K562 (cell line): Measurements from ENCODE around the gene MGA. TPM values are rescaled to one million over a fixed set of nuclear protein-coding genes. Genes with fewer than 3 reads are reported as not detected.
A peak's percentile ranks its signal among the peaks of the same experiment; 100 is the strongest.

Experiments used
- CBFA2T3 ChIP-seq: fragments of 450-650 bp; IDR thresholded peaks from 2 replicates; pipeline ENCODE4 v1.6.1; 2017
- HNRNPL ChIP-seq: fragments of 200-400 bp; formaldehyde crosslinking; IDR thresholded peaks from 2 replicates; pipeline ENCODE4 v1.6.1; 2017; ENCODE audit warnings: low read depth, mild to moderate bottlenecking, low read length
- KAT7 ChIP-seq: sonication (generic); formaldehyde crosslinking; IDR thresholded peaks from 2 replicates; pipeline ENCODE4 v1.8.0; 2022; ENCODE audit warnings: missing genetic modification reagents, mild to moderate bottlenecking, borderline replicate concordance
- MTA3 ChIP-seq: fragments of 450-650 bp; formaldehyde crosslinking; IDR thresholded peaks from 2 replicates; pipeline ENCODE4 v1.6.1; 2017; ENCODE audit warnings: mild to moderate bottlenecking, borderline replicate concordance
- MTF1 ChIP-seq: fragments of 250-450 bp; sonication (Bioruptor Pico); IDR thresholded peaks from 2 replicates; pipeline ENCODE4 v1.9.0; 2021; ENCODE audit warnings: moderate library complexity, mild to moderate bottlenecking, inconsistent platforms, borderline replicate concordance
- NFATC3 ChIP-seq: fragments of 450-650 bp; IDR thresholded peaks from 2 replicates; pipeline ENCODE4 v1.6.1; 2017; ENCODE audit warnings: mild to moderate bottlenecking
- POLR2A ChIP-seq: fragments of 450-650 bp; conservative IDR thresholded peaks from 2 replicates; pipeline ENCODE4 v1.6.1; 2016
- RAD51 ChIP-seq: fragments of 450-650 bp; IDR thresholded peaks from 2 replicates; pipeline ENCODE4 v1.7.1; 2016; ENCODE audit warnings: low read depth, mild to moderate bottlenecking, borderline replicate concordance
- RNF219 ChIP-seq: fragments of 250-450 bp; sonication (Bioruptor Pico); IDR thresholded peaks from 2 replicates; pipeline ENCODE4 v1.5.0; 2022; ENCODE audit warnings: mild to moderate bottlenecking
- SMARCE1 ChIP-seq: fragments of 450-650 bp; IDR thresholded peaks from 2 replicates; pipeline ENCODE4 v1.7.1; 2016; ENCODE audit warnings: mild to moderate bottlenecking
- SP1 ChIP-seq: sonication (generic); formaldehyde crosslinking; IDR thresholded peaks from 2 replicates; pipeline ENCODE4 v1.8.1; 2022; ENCODE audit warnings: mild to moderate bottlenecking, missing genetic modification reagents
- SRF ChIP-seq, 2 experiments: fragments of 250-450, 450-650 bp in 1 of 2; sonication (Bioruptor Pico) in 1 of 2; sonication (generic) in 1 of 2; formaldehyde crosslinking; IDR thresholded peaks; 2 replicates each; pipeline versions ENCODE4 v1.5.0 to v1.5.1; 2020 to 2022; ENCODE audit warnings: mild to moderate bottlenecking in 1 of 2, missing genetic modification reagents in 1 of 2
- STAT6 ChIP-seq: sonication (generic); formaldehyde crosslinking; IDR thresholded peaks from 2 replicates; pipeline ENCODE4 v1.8.1; 2023; ENCODE audit warnings: mild to moderate bottlenecking, missing genetic modification reagents
- TBP ChIP-seq: optimal IDR thresholded peaks from 2 replicates; pipeline ENCODE3; 2011; ENCODE audit warnings: low read depth, low read length, improper control_type of control experiment
- TGIF2 ChIP-seq: sonication (generic); formaldehyde crosslinking; IDR thresholded peaks from 2 replicates; pipeline ENCODE4 v1.8.1; 2022; ENCODE audit warnings: mild to moderate bottlenecking, missing genetic modification reagents, moderate library complexity
- polyA plus RNA-seq, 8 experiments: library from polyadenylated mRNA; depleted of rRNA in 4 of 8; stranded (reverse) in 5 of 8; unstranded in 3 of 8; fragments of >200 nt; fragmentation: Nextera tagmentation in 2 of 8; fragmentation: Illumina TruSeq in 1 of 8; extraction: Ambion mirVana in 2 of 8; extraction: Trizol in 1 of 8; gene quantifications; 2 replicates each; pipeline versions ENCODE4 v1.2.1 to v1.2.3, GENCODE V29; 2011 to 2014; ENCODE audit warnings: inconsistent platforms in 1 of 8, missing spikeins in 1 of 8
- total RNA-seq, 7 experiments: library from RNA; depleted of rRNA in 6 of 7; stranded (reverse); fragments of >200 nt in 6 of 7; fragmentation: Illumina TruSeq in 2 of 7; extraction: Trizol in 2 of 7; gene quantifications; 2 replicates each; pipeline versions ENCODE4 v1.2.1 to v1.2.3, GENCODE V29; 2011 to 2021; ENCODE audit warnings: low replicate concordance in 1 of 7
- TF ChIP-seq, protein P1 (sequence below): fragments of 450-650 bp; formaldehyde crosslinking; IDR thresholded peaks from 2 replicates; pipeline ENCODE4 v1.4.0; 2020; ENCODE audit warnings: mild to moderate bottlenecking, moderate library complexity
- TF ChIP-seq, protein P2 (sequence below): sonication (generic); formaldehyde crosslinking; IDR thresholded peaks from 2 replicates; pipeline ENCODE4 v1.8.1; 2023; ENCODE audit warnings: missing genetic modification reagents, mild to moderate bottlenecking, borderline replicate concordance

The MGA gene
- total and polyA plus RNA-seq, 9 of the 15 experiments (the other 6 are each of a cell fraction or from before 2014, with no cell fraction given) = 4.7 to 56.1 (median 21.1) TPM

GRCh38 chr15:41774062-41774881, 114.1 kb downstream of the MGA start, which contains the start of gene MAPKBP1 (continued):
- TF ChIP-seq TBP (peak; percentile 67), SP1 (peak; percentile 98), HNRNPL (peak; percentile 94), POLR2A (peak; percentile 78; the same call in 1 of the 2 replicates), RNF219 (no peak), CBFA2T3 (peak; percentile 27; the same call in 1 of the 2 replicates), MTF1 (no peak), SRF (CRISPR knock-in tag; IDR thresholded peaks at IDR 0.05) (peak; percentile 80 to 97; a peak in 3 of 4 replicates), KAT7 (peak; percentile 96; the same call in 1 of the 2 replicates), RAD51 (no peak), MTA3 (peak; percentile 100), TGIF2 (CRISPR knock-in tag) (no peak), STAT6 (no peak), SMARCE1 (0 out of 2 replicates have a peak, but pooled peaks have one; percentile 45), NFATC3 (no peak)
- TF ChIP-seq, protein P1, sequence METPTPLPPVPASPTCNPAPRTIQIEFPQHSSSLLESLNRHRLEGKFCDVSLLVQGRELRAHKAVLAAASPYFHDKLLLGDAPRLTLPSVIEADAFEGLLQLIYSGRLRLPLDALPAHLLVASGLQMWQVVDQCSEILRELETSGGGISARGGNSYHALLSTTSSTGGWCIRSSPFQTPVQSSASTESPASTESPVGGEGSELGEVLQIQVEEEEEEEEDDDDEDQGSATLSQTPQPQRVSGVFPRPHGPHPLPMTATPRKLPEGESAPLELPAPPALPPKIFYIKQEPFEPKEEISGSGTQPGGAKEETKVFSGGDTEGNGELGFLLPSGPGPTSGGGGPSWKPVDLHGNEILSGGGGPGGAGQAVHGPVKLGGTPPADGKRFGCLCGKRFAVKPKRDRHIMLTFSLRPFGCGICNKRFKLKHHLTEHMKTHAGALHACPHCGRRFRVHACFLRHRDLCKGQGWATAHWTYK (CRISPR knock-in tag) = no peak
- TF ChIP-seq, protein P2, sequence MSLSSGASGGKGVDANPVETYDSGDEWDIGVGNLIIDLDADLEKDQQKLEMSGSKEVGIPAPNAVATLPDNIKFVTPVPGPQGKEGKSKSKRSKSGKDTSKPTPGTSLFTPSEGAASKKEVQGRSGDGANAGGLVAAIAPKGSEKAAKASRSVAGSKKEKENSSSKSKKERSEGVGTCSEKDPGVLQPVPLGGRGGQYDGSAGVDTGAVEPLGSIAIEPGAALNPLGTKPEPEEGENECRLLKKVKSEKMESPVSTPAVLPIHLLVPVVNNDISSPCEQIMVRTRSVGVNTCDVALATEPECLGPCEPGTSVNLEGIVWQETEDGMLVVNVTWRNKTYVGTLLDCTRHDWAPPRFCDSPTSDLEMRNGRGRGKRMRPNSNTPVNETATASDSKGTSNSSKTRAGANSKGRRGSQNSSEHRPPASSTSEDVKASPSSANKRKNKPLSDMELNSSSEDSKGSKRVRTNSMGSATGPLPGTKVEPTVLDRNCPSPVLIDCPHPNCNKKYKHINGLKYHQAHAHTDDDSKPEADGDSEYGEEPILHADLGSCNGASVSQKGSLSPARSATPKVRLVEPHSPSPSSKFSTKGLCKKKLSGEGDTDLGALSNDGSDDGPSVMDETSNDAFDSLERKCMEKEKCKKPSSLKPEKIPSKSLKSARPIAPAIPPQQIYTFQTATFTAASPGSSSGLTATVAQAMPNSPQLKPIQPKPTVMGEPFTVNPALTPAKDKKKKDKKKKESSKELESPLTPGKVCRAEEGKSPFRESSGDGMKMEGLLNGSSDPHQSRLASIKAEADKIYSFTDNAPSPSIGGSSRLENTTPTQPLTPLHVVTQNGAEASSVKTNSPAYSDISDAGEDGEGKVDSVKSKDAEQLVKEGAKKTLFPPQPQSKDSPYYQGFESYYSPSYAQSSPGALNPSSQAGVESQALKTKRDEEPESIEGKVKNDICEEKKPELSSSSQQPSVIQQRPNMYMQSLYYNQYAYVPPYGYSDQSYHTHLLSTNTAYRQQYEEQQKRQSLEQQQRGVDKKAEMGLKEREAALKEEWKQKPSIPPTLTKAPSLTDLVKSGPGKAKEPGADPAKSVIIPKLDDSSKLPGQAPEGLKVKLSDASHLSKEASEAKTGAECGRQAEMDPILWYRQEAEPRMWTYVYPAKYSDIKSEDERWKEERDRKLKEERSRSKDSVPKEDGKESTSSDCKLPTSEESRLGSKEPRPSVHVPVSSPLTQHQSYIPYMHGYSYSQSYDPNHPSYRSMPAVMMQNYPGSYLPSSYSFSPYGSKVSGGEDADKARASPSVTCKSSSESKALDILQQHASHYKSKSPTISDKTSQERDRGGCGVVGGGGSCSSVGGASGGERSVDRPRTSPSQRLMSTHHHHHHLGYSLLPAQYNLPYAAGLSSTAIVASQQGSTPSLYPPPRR (CRISPR knock-in tag) = no peak
